GM13976 (cell line): Measurements from ENCODE around the gene ST3GAL5.

ENCODE experiments used
- DNase-seq: peaks from one replicate; pipeline ENCODE4 v3.0.0; 2012; ENCODE audit warnings: low spot score
- CTCF ChIP-seq: IDR thresholded peaks from 2 replicates; pipeline ENCODE4 v1.5.1; 2012; ENCODE audit warnings: borderline replicate concordance, mild to moderate bottlenecking; ENCODE audit not compliant: insufficient read depth; ENCODE audit errors: extremely low read depth, missing control alignments, control extremely low read depth
- in situ Hi-C: fragments of 300-500 bp; cut with MboI; formaldehyde crosslinking; loops from one replicate; pipeline ENCODE4 v1.12.0; 2022; ENCODE audit warnings: low sequenced_read_pairs, mixed read lengths, inconsistent platforms; ENCODE audit not compliant: unreplicated experiment

The ST3GAL5 gene

GRCh38 chr2:85888684-85889626, at the start of gene ST3GAL5:
ST3GAL5 (minus strand) TSS chr2:85888990; CDS start chr2:85888905, 85 bp downstream.
- in situ Hi-C loops, result loop anchor here (5.0 kb wide), 1 partner anchor 62 kb away; no protein-coding TSS in a partner anchor
- peak; percentile 94 for DNase-seq

DNA sequence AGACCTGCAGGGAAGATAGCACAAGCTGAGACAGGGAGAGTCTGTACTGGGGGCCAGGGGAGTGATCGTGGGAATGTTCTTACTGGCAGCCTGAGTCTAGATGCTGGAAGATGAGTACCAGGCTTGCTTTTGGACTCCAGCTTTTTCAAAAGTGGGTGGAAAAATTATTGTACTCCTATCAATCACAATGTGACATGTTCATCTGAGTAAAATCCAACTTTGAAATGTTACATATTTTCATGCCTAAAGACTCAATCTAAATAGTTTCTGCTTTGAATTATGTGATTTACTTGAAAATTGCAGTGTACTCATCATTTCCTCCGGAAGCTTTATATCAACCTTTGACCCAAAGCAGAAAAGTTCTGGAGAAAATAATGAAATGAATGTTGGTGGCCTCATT, 49.7 kb upstream of the ST3GAL5 start:
- no peak for DNase-seq
- no peak for TF ChIP-seq CTCF
- in situ Hi-C loops, result no loop called here

More at GRCh38 chr2:85888684-85889626, at the start of gene ST3GAL5:
- TF ChIP-seq CTCF, result peak; percentile 81

DNA sequence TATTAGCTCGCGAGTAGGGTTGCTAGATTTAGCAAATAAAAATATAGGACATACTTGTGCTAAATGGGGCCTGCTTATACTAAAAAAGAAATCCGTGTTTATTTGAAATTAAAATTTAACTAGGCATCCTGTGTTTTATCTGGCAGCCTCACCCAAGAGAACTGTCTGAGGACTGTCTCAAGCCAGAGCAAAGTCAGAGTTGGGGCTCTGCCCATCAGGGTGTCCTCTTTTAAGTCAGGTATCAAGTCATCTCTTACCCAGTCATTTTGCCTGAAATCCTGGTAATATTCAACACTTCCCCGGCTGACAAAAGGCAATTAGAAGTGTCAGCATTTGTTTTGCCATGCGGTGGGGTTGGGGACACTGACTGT, 48.3 kb upstream of the ST3GAL5 start:
- no peak for TF ChIP-seq CTCF
- DNase-seq, result no peak
- in situ Hi-C loops, result no loop called here

DNA sequence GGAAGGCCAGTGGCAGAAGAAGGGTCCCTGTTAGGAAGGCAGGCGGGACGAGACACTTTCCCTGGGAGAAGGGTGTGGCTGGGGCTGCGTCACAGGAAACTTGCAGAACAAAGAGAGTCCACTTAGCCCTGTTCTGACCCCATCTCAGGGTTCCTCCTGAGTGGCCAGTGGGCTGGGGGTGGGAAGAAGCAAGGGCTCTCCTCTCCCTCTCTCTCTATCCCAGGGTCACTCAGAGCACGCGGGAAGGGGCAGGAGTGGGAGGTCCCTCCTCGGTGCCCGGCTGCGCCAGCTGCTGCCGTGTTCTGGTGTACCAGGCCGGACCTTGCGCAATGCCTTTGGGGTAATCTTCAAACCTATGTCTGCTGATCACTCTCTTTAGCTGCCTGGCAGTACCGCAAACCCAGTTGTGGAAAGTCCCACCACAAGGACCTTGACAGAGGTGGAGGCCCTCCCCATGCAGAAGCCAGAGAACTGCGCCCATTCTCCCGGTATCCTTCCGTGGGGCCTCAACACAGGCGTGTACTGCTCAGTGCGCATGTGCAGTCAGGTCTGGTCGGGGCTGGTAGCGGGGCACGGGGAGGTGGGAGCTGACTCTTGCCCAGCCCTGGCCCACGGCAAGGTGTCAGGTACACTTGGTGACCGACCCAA, 47.8 kb upstream of the ST3GAL5 start:
- in situ Hi-C loops, result no loop called here
- DNase-seq, result no peak
- TF ChIP-seq CTCF, result no peak

DNA sequence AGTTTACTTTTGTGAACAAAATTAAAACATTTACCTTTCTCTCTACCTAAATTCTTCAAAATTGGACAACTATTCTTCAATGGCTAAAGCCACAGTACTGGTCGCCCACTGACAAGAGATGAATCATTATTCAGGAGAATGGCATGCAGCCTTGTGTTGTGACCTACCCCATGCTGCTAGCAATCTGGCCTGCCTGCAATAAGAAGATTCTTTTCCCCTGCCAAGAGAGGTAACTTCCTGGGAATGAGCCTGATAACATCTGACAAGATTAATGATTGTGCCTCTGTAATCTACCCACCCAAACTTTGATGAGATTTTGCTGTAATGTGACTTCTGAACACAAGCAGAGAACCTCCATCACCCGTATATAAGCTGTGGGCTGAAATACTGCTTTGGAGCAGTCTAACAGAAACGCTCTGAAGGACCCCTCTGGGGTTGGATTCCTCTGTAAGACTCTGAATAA, 47.0 kb upstream of the ST3GAL5 start:
- in situ Hi-C loops, result no loop called here
- DNase-seq, result no peak
- no peak for TF ChIP-seq CTCF

- DNase-seq, result no peak
- TF ChIP-seq CTCF, result no peak
- in situ Hi-C loops, result no loop called here
Observed at GRCh38 chr2:85935170-85935745, 46.5 kb upstream of the ST3GAL5 start.
